Embryonic facial prominence (tissue), 1 donor: Measurements from ENCODE around the gene LLPH.

Source experiments
- DNase-seq: peaks from one replicate; pipeline ENCODE4 v3.0.0-alpha.2; 2016; ENCODE audit errors: extremely low spot score

Gene LLPH

DNA sequence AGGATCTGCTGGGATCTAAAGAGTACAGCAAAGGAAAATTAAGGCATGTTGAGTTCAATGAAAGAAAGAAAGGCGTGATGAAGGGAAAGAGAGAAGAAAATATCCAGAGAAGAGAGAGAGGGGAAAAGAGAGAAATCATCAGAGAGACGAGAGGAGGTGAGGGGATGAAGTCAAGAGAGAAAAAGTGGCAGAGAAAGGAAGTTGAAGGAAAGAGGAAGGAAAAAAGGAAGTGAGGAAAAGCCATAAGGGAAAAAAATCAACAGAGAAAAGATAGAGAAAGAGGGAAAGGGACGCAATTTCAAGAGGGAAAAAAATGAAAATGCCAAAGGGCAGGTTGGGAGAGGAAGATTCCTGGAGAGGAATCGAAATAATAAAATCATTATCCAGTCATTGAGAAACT, 40.4 kb downstream of the LLPH start:
- DNase-seq = no peak

DNA sequence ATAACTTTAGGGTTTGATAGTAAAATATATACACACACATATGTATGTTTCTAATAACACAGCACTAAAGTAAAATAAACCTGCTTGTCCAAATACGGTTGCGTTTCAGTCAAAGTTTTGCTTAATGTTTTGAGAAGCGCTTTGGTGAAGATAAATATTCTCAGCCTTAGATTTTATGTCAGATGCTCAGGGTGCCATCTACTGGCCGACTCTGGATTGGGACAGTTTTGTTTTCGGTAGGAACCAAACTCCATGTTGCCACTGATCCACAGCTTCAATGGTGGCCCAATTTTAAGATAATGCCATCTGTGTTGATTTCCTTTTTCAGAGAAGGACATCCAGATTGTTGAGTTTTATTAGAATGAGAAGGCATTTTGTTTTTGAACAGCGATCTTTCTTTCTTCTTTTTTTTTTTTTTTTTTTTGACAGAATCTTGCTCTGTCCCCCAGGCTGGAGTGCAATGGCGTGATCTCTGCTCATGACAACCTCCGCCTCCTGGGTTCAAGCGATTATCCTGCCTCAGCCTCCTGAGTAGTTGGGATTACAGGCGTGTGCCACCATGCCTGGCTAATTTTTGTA, 43.1 kb downstream of the LLPH start:
- peak; percentile 77 for DNase-seq

DNA sequence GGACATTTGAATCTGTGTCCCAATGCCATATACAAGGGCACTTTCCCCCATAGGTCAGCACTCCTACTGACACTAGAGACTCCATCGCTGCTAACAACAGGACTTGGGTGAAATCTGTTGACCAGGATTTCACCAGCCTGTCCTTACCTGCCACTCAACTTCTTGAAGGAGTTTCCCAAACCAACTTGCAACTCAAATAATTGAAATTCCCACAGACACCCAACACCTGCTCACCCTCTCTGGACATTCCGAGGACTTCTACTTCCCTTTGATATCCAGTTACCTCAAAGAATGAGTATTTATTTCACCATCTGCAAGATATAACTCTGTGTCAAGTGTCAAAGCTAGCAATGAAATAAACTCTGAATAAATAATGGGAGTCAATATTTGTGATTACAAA, 44.6 kb downstream of the LLPH start:
- DNase-seq = no peak

DNA sequence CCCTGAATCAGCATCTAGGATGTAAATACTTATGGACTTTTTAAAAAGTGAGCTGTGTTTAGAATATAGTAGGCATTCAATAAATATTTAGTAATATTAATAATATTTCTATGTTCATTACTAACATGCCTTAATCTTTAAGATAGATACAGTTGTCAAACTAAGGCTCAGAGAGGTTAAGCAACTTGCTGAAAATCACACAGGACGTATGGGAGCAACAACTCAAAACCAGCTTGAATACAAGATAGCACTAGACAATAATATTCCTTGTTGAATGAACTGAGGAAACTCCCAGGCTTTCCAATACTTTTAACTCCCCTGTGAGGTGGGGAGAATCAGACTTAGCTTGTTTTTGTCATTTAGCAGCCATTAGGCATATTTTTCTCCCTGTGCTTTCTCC, 45.3 kb downstream of the LLPH start:
- DNase-seq = no peak

DNA sequence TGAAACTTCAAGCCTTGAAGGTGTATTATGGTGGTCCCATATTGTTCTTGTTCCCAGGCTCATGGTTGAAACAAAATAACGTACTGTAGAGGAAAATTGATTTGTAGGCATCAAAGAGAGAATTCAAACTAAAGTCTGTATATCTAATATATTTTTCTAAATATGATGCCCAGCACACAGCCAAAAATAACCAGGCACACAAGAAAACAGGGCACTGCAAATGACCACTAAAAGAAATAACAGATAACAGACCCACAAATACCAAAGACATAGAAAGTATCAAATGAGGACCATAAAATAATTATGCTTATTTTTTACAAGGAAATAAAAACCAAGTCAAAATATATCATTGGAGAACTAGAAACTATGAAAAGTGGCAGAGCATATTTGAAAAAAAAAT, 46.8 kb downstream of the LLPH start:
- no peak for DNase-seq

DNA sequence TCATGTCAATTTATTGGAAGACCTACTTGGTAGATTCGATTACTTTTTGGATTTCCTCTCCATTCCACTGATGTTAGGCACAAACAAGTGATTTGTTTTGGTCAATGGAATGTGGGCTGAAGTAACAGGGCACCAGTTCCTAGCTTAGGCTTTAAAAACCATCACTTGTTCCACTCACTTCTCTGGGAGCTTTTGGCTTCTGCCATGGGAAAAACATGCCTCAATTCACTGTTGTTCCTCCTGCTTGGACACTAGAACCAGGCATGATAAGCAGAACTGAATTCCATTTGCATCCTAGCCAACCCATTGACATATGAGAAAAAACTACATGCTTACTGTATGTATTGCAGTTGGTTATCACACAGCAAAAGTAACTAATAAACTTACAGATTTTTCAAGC, 47.8 kb downstream of the LLPH start:
- DNase-seq = no peak

DNA sequence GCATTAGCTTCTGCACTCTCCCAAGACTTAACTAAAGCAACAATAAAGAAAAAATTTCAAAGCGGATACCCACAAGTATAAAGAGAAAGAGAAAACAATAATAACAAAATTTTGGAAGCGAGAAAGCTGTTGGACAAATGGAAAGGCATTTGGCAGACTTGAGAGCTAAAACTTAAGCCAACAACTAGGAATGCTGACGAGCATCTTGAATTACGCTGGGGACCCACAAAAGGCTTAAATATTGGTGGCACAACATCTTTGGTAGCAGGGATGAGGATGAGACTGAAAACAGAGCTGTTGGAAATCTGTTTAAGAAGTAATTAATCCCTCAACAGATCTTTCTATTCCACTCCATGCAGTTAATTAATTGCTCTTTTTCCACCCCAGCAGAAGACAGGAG, 49.8 kb downstream of the LLPH start:
- no peak for DNase-seq

DNA sequence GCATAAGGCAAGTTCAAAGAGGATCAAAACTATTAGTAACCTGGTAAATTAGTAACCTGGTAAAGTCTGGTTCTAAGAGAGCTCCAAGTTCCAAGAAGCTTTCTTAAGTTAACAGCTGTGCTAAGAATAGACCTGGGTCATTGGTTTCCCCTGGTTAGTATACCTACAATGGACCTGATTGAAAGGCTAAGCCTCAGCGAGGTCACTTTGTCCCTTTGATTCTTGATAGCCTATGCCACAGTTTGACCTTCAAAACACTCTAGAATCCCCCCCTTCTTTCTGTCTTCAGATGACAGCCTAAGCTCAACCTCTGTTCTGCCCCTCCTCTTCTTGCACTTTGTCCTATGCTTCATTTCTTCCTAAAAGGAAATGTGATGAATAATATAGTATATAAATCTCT, 53.0 kb downstream of the LLPH start:
- DNase-seq = no peak

DNA sequence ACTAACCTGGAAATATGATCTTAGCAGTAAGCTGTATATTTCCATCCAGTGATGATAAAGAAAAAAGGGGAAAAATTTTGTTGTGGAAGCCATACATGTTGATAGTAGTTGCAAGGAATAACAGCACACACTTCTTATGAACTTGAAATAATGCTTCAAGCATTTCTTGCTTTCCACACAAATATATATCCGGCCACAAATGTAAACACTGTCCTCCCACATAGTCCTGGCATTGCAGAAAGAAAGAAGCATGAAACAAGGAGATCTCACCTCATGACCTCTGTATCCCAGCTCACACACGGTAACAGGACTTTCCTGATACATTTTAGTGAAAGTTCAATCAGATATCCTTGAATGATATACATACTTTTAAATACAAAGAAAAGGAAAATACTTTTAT, 56.0 kb downstream of the LLPH start:
- no peak for DNase-seq

DNA sequence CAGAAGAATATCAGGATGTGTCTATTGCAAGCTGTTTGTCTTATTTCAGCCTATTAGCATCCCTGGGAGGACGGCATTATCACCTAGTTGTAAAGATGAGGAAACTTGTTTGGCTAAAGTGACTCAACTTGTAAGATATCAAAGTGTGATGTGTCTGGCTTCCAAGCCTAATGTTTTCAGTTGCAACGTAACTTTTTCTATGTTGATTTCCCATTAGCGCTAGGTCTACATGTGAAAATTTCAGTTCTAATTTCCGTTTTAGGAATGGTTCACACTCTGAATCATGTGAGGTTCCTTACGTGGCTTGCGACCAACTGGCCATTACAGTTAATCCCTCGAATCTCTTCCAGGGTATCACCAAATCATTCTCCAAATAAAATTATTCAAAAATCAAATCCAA, 58.0 kb downstream of the LLPH start:
- DNase-seq = no peak

DNA sequence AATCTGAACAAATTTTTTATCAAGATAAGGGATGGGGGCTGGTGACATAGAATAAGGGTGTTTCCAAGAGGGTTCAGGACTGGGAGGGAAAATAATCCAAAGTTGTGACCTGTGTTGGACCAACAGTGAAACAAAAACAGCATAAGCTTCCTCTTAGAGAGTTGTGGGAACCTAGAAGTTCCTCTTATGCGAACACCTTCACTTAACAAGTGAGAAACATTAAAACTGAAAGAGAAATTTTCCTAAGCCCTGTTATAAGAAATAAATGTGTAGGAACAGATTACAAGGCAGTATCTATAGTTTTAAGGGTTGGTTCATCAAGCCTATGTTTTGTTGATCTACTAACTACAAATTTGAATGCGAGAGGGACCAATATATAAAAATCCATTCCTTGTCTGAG, 58.4 kb downstream of the LLPH start:
- no peak for DNase-seq

DNA sequence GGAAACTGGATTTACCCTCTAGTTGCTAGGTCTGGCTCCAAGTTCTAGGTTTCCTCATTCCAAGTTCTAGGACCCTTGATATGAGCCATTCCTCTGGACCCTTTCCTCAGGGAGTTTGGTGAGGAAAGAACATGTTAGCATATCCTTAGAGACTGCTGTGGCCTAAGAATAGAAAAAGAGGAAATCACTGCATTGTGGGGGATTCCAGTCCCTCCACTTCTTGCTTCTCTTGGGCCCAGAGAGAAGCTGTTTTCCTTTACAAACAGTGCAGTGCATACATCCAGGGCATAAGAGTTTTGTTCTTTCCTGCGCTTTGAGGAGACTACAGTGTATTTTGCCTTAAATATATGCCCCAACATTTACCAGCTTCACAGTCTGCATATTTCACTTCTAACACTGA, 59.0 kb downstream of the LLPH start:
- no peak for DNase-seq

DNA sequence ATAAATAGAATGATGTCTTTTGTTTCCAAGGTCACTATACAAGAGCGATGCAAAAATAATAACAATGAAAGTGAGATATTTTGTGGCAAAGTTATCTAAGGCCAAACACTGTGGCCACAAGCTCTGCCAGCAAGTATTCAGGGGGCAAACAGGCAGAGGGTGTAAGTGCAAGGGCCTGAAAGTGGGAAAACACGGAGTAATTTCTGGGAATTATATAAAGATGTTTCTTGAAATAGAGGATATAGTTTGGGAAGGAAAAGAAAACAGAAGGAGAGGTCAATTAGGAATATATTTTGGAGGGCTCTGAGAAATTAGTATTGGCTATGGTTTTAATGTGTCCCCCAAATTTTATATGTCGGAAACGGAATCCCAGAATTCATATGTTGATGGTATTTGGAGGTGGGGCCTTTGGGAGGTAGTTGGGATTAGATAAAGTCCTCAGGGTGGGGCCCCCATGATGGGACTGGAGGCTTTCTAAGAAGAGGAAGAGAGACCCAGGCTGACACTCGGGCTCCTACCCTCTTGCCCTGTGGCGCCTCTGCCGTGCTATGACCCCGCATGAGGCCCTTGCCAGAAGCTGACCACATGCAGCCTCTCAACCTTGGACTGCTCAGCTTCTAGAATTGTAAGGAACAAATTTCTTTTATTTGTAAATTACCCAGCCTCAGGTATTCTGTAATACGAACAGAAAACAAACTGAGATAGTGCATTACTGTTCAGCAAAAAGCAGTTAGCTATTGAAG, 60.0 kb downstream of the LLPH start:
- no peak for DNase-seq

DNA sequence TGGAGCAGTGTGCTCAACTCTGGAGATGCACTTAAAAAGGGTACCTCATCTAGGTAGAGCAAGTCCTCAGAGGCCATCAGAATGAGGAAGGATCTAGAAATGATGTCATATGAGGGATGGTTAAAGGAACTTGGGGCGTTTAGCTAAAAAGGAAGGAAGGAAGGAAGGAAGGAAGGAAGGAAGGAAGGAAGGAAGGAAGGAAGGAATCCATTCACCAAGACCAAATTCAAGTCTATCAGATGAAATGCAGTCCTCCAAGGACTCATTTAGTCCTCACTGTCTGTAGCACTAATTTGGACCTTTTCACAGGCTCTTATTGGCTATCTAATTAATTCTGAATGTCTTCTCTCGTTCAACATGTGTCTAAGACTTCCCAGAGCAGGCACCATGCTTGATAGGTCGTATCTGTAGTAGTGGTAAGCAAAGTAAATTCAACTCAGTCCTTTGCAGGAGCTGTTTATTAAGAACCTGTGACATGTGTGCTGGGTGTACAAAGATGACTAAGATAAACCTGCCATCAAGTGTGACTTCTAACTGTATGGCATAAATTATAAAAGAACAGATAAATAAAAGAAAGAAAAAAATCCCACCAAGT, 63.5 kb downstream of the LLPH start:
- no peak for DNase-seq
